Measurements from ENCODE around the gene WDR70.

GRCh38 chr5:37696190-37697021 lies 317.3 kb downstream of the WDR70 start:
- TF ChIP-seq CTCF (IDR thresholded peaks at IDR 0.05): no peak
- no peak for TF ChIP-seq POLR2A (IDR thresholded peaks at IDR 0.05)

Measured in ovary (tissue), 3 donors.